ENCODE data around the gene PTPRZ1.

The PTPRZ1 gene

DNA sequence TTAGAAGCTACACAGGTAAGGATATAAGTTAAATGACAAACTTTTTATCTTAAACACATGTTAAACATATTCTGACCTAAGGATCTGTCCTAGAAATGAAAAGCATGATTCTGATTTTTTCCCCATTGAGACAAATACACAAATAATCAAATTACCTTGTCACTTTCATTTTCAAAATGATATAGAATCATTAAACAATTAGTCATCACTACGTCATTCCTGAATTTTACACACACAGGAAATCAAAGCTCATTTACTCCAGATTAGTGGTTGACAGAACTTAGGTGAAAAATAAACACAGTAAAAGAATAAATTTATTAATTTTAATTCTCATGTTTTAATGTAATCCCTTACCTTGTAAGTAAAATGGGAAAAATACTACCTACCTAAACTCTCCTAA is 182.1 kb downstream of the PTPRZ1 start:
- no peak for DNase-seq (ENCODE audit: low spot score)

GRCh38 chr7:122056977-122057376 is 184.0 kb downstream of the PTPRZ1 start:
- DNase-seq (ENCODE audit: low spot score): no peak

GRCh38 chr7:122059542-122059941 is 186.6 kb downstream of the PTPRZ1 start:
- no peak for DNase-seq (ENCODE audit: low spot score)

DNA sequence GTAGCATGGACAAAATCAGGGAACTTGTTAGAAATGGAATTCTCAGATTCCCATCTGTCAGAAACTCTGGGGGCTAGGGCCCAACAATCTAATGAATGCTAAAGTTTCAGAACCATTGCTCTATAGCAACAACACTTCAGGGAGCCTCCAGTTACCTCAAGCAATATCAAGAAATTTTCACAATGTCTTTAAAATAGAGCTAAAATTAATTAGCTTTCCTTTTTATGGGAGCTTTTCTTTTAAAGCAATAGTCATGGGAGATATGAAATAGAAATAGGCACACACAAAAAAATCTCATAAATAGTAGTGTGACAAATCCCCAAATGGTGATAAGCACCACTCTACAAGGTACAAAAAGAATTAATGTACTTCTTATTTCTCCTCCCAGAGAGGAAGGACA is 190.2 kb downstream of the PTPRZ1 start:
- no peak for DNase-seq (ENCODE audit: low spot score)

- DNase-seq (ENCODE audit: low spot score): no peak
Measured at GRCh38 chr7:122064971-122065370, 192.0 kb downstream of the PTPRZ1 start.

GRCh38 chr7:122067077-122067476 is 194.1 kb downstream of the PTPRZ1 start:
- no peak for DNase-seq (ENCODE audit: low spot score)

- DNase-seq (ENCODE audit: low spot score): no peak
Measured at GRCh38 chr7:122068046-122068445, 195.1 kb downstream of the PTPRZ1 start.

DNA sequence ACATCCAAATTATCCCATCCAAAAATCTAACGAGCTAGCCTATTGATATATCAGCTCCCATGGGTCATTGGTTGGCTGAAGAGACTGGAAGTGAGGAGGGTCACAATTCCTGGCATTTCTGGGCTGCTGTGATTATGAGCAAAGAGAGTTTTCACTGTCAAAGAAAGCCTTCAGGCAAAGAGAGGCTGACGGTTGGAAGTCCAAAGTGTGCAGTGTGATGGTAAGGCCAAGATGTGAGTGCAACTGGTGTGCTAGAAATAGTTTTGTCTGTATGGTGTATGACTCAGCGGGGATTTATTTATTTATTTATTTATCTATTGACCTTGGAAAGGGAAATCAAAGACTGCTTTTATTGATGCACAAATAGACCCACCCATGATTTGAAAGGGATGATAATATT is 196.0 kb downstream of the PTPRZ1 start:
- no peak for DNase-seq (ENCODE audit: low spot score)

DNA sequence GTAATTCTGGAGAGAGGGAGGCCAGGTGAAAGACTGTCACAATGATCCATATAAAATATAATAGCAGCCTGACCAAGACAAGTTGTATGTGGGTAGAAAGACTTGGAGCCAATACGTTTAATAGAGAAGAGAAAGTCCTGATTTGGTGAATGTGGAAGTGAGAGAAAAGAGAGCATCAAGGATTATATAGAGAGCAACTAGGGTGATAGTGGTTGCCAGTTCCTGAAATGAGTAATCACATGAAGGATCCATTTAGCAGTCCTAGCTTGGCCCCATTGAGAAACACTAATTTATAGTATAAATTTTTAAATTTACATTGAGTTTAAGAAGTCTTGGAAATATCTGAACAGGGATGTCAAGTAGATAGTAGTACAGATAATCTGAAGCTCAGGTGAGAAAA is 197.1 kb downstream of the PTPRZ1 start:
- no peak for DNase-seq (ENCODE audit: low spot score)

DNA sequence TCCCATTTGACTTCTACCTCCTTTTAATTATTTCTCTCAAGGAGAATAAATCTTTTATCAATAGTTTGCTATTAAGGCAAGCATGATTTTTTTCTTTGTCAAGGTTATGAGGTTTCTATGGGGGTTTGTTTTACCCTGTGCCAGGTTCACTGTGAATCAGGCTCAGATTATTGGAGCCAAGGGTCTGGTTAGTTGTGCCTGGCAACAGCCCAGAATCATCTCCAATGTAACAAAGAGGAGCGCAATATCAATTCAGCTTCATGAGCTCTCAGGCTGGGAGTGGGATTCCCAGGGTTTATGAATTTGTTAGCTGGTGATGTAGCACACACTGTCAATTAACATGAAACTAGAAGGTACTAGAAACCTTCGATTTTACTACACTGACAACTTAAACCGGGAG is 197.9 kb downstream of the PTPRZ1 start:
- no peak for DNase-seq (ENCODE audit: low spot score)

DNA sequence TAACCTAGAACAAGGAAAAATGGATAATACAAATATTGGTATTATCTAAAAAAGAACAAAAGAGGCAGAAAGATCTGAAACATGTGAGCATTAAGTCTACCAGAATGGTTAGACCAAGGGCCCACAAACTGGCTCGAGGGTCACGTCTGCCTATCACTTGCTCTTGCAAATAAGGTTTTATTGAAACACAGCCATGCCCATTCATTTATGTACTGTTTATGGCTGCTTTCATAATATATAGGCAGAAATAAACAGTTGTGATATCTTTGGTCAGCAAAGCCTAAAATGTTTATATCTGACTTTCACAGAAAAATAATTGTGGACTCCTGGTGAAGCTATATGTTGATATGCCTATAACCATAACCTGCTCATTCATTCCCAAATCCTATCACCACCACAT is 199.3 kb downstream of the PTPRZ1 start:
- no peak for DNase-seq (ENCODE audit: low spot score)

GRCh38 chr7:122072924-122073599 is 200.1 kb downstream of the PTPRZ1 start:
- DNase-seq (ENCODE audit: low spot score): no peak

DNA sequence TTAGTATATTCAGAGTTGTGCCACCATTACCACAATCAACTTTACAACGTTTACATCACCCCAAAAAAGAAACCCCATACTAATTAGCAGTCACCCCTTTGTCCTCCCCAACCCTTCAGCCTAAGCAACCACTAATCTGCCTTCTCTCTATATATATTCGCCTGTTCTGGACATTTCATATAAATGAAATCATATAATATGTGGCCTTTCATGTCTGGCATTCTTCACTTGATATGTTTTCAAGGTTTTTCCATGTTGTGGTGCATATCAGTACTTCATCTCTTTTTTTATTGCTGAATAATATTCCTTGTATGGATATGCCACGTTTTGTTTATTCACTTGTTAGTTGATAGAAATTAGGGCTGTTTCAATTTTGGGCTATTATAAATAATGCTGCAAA is 200.7 kb downstream of the PTPRZ1 start:
- no peak for DNase-seq (ENCODE audit: low spot score)

GRCh38 chr7:122082160-122082559 is 209.2 kb downstream of the PTPRZ1 start:
- DNase-seq (ENCODE audit: low spot score): no peak

- DNase-seq (ENCODE audit: low spot score): no peak
Measured at GRCh38 chr7:122082670-122083069, 209.7 kb downstream of the PTPRZ1 start.

DNA sequence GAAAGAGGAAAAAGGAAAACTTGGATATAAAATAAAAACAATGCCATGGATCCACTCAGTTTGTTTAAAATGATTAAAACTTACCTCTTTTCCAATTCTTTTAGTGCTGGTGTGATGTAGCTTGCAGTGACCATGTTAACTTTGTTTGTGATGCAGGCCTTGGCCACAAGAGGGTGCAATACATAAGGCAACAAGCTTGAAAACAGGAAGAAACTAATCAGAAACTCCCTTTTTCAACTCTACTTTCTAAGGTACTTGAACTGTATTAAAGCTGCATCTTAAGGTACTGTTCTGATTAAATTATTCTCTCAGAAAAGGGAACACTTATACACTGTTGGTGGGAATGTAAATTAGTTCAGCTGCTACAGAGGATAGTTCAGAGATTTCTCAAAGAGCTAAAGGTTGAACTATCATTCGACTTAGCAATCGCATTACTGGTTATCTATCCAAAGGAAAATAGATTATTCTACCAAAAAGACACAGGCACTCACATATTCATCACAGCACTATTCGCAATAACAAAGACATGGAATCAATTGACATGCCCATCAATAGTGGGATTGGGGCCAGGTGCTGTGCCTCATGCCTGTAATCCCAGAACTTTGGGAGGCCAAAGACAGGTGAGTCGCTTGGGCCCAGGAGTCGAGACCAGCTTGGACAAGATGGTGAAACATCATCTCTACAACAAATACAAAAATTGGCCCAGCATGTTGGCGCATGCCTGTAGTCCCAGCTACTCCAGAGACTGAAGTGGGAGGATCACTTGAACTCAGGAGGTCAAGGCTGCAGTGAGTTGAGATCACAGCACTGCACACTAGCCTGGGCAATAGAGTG is 220.2 kb downstream of the PTPRZ1 start:
- peak; percentile 77 for DNase-seq (ENCODE audit: low spot score)

DNA sequence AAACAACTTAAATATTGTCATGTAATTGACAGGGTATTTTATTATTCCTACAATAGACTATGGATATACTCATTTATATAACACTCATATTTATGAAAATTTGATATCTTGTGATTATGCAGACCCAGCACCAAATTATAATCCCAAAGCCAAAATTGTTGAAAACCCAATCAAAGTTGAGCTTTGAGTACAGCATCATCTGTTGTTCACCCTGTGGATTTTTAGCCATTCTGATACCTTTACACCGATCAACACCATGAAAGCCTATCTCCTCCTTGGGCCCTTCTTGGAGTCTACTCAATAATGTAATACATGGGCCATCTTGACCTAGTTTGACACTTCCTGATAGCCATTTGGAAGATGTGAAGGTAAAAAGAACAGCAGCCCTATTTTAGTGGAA is 221.6 kb downstream of the PTPRZ1 start:
- no peak for DNase-seq (ENCODE audit: low spot score)

- no peak for DNase-seq (ENCODE audit: low spot score)
Measured at GRCh38 chr7:122095642-122096041, 222.7 kb downstream of the PTPRZ1 start.

DNA sequence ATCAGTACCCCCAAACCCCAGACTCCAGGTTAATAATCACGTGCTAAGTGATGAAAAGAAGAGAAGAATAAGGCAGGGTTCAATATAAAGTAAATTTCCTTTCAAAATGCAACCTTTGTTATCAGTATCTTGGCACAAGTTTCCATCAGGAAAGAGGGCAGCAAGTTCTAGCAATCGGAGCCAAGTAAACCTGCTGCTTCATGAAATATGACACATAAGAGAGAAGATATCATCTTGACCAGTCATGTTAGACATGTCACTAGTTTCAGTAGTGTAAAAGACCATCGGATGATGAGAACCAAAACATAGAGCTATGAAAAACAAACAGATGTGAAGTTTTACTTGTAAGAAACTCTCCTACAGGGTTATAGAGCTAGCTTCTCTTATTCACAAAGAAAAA is 227.1 kb downstream of the PTPRZ1 start:
- DNase-seq (ENCODE audit: low spot score): no peak

DNA sequence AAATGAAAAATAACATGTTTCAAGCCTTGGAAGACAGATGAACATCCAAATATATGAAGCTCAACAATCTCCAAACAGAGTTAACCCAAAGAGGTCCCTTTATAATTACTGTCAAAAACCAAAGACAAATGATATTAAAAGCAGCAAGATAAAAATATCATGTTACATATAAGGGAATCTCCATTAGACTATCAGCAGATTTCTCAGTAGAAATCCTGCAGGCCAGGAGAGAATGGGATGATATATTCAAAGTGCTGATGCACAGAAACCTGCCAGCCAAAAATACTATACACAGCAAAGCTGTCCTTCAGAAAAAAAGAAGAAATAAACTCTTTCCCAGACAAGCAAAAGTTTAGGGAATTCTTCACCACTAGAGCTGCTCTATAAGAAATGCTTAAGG is 230.1 kb downstream of the PTPRZ1 start:
- no peak for DNase-seq (ENCODE audit: low spot score)
